ENCODE measurements around the gene UBE2QL1.

Gene UBE2QL1

GRCh38 chr5:6480133-6481051, 31.7 kb downstream of the UBE2QL1 start:
- no peak for DNase-seq

- DNase-seq: no peak
Measured at GRCh38 chr5:6482735-6483134, 34.1 kb downstream of the UBE2QL1 start.

GRCh38 chr5:6483880-6484382, 35.3 kb downstream of the UBE2QL1 start:
- DNase-seq: no peak

- DNase-seq: no peak
Measured at GRCh38 chr5:6484446-6484845, 35.8 kb downstream of the UBE2QL1 start.

- no peak for DNase-seq
Measured at GRCh38 chr5:6484899-6485298, 36.2 kb downstream of the UBE2QL1 start.

GRCh38 chr5:6485441-6485840, 36.8 kb downstream of the UBE2QL1 start:
- DNase-seq: no peak

GRCh38 chr5:6486074-6486473, 37.4 kb downstream of the UBE2QL1 start:
- no peak for DNase-seq

- DNase-seq: no peak
Measured at GRCh38 chr5:6487081-6487480, 38.4 kb downstream of the UBE2QL1 start.

GRCh38 chr5:6488021-6488420, 39.4 kb downstream of the UBE2QL1 start:
- DNase-seq: no peak

- no peak for DNase-seq
Measured at GRCh38 chr5:6489643-6490185, 41.1 kb downstream of the UBE2QL1 start.

- DNase-seq: no peak
Measured at GRCh38 chr5:6490246-6490645, 41.6 kb downstream of the UBE2QL1 start.

GRCh38 chr5:6490693-6491092, 42.0 kb downstream of the UBE2QL1 start:
- no peak for DNase-seq

- no peak for DNase-seq
Measured at GRCh38 chr5:6491196-6491918, 42.7 kb downstream of the UBE2QL1 start.

GRCh38 chr5:6491919-6492290, 43.2 kb downstream of the UBE2QL1 start:
- DNase-seq: no peak

- no peak for DNase-seq
Measured at GRCh38 chr5:6492934-6493333, 44.3 kb downstream of the UBE2QL1 start.

- DNase-seq: no peak
Measured at GRCh38 chr5:6493681-6494454, 45.2 kb downstream of the UBE2QL1 start.

GRCh38 chr5:6494939-6495338, 46.3 kb downstream of the UBE2QL1 start:
- DNase-seq: no peak

- no peak for DNase-seq
Measured at GRCh38 chr5:6495433-6496206, 47.0 kb downstream of the UBE2QL1 start.

GRCh38 chr5:6496207-6496584, 47.5 kb downstream of the UBE2QL1 start:
- DNase-seq: no peak

- no peak for DNase-seq
Measured at GRCh38 chr5:6496636-6497035, 48.0 kb downstream of the UBE2QL1 start.

GRCh38 chr5:6497262-6497661, 48.6 kb downstream of the UBE2QL1 start:
- no peak for DNase-seq

GRCh38 chr5:6498968-6499367, 50.3 kb downstream of the UBE2QL1 start:
- no peak for DNase-seq

Measured in suppressor macrophage treated with lipopolysaccharide for 1 hour (primary cell).